Left renal pelvis (tissue), 4 donors: ENCODE measurements around the gene PDXK. TPM values are rescaled to one million over a fixed set of nuclear protein-coding genes. Genes with fewer than 3 reads are reported as not detected.

ENCODE experiments used
- DNase-seq, 4 donors: peaks; one replicate each; pipeline ENCODE4 v3.0.0-alpha.2; 2013; ENCODE audit warnings: low read depth in 4 of 4, low spot score in 3 of 4
- polyA plus RNA-seq, 4 donors: library from polyadenylated mRNA; unstranded; fragments of 120-200 nt; gene quantifications; one replicate each; pipeline ENCODE4 v1.2.1, GENCODE V29; 2013; ENCODE audit not compliant: insufficient read length in 4 of 4

The PDXK gene
- polyA plus RNA-seq, 4 donors, result 57.7 to 87.8 (median 71.8) TPM

DNA sequence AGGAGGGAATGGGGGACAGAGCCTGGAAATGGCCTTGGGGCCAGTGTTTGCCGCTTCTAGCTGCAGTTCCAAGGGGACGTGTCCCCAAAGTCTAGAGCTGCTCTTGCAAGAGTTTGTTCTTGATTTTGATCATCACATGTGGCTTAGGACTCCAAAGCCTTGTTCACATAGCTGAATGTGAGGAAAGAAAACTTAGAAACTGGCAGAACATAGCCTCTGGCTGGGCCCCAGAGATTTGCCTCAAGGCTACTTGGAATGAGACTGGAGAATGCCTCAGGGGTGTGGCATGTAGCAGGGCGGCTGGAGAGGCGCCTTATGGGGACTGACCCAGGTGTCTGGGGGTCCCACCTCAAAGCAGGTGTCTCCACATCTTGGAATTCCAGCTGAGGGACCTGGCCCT lies 2.3 kb downstream of the PDXK start:
- DNase-seq, result no peak

DNA sequence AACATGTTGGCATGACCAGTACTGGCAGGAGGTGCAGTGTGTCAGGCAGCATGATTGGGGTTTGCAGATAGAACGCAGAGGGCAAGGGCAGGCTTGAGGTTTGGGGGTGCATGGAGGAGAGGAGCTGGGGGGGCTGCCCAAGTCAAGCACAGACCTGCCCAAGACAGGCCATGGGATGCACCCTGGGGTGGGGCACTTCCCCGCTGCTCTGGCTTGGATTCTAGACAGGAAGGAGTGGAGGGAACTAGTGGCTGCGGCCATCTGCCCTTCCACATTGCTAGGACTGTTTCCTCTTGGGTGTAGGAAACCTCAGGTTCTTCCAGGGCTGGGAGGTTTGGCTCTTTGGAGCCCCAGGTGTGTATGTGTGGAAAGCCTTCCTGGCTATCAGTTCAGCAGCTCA lies 3.0 kb downstream of the PDXK start:
- DNase-seq, result no peak

DNA sequence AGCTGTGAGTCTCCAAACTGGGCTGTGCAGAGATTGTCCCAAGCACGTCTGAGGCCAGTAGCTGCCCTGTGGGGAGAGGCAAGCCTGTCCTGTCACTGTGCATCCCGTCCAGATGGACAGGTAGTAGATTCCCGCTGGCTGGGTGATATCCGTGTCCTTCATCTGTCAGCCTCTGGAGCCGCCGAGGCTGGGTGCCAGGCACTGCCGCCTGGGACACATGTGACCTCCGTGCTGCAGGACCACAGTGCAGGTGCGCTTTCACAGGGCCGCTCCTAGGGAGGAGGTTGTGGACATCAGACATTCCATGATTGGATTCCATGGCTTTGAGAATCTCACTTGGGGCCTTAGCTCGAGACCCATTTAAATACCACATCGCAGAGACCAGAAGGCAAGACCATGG lies 4.7 kb downstream of the PDXK start:
- no peak for DNase-seq

DNA sequence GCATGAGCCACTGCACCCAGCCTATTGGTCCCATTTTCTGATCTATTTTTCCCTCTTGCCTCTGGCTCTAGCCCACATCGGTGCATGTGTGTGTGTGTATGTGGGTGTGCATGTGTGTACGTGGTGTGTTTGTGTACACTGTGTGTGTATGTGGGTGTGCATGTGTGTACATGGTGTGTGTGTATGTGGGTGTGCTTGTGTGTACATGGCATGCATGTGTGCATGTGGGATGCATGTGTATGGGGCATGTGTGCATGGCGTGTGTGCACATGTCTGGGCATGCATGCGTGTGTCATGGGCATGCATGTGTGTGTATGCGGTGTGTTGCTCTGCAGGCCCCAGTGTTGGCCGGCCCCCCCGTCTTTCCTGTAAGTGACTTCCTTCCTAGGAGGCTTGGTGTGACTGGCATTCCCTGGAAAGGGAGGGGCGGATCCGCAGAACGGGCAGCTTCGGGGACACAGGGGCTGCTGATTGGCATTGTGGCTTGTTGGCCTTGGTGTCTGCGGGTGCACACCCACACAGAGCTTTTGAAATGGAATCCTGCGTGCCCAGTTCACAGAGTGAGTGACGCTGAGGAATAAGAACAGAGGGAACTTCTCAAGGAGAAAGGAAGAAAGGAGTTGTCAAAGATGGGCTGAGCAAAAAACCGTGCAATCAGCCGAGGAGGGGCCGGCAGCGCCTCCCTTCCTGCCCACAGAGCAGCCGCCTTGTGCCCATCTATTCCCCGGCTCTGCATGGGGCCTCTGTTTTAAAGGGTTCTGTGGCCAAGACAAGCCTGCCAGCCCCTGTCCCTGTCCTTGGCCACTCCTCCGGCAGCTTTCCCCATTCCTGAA lies 8.0 kb downstream of the PDXK start:
- DNase-seq, result no peak

DNA sequence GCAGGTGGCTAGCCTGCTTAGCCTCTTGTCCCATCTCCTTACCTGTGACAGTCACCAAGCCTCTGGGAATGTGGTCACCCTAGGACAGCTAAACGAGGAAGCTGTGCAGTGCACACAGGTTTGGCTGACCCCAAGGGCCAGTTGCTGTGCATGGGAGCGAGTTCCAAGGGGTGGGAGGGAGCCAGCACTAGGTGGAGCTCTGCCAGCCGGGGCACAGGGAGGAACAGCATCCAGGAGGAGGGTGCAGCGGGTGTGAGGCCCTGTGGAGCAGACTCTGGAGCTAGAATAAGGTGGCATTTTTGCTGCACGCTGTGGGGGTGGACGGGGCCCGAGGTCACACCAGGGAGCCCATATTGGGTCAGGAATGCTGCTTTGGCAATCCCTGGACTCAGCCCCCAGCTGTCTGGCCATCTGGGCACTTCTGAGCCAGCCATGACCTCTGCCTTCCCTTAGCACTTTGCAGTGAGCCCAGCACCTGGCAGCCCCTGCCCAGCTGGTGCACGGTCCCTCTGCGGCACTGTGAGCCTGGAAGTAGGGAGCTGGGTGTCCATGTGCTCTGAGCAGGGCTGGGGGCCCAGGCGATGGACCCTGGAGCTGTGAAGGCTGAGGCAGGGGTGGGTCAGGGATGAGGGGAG lies 8.7 kb downstream of the PDXK start:
- DNase-seq, result no peak

DNA sequence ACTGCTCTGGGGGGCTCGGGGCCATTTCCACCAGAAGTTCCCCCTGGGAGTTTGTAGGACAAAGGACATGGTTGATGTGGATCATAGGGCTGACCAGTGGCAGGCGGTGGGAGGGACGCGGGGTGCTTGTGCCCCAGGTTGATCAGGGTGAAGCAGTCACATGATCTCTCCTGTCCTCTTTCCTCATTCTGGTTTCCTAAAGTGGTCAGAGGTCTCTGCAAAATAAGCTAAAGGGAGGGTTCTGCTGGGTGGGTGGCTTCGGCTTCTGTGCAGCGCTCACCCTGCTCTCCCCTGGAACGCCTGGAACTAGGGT lies 9.2 kb downstream of the PDXK start:
- no peak for DNase-seq

DNA sequence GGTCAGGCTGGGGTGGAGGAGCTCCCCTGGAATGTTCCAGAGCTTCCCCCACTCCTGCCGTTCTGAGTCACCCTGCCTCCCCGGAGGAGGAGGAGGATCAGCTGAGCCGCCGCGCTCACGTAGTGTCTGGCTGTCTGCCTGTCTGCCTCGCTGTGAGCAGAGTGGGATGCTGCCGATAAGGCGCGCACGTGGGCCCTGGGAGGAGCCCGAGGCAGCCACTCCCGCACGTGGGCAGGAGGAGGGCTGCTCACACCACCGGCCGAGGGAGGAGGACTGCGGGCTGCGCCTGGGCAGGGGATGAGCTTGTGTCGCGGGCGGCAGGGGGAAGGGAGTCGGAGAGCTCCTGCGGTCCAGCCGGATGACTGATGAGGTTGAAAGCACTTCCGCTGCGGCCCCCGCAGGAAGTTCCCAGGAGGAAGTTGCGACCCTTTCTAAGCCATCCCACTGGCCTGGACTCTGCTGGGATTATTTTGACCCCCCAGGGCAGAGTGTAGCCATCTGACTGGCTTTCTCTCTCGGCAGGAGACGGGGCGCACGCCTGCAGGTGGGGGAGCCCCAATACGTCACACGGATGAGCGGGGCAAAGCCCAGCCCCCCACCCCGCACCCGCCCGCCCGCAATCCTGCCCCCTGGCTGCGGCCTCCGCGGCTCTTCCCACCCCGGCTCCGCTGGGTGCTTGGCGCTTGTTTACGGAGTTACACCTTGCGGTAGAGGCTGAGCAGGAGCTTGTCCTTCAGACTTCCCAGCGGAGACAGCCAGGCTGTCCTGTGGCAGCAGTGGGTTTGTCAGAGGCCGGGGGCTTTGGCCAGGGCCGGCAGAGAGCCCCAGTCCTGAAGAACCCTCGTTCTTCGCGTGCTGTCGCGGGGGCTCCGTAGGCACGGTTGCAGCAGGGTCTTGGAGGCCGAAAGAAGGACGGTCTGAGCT lies 9.8 kb downstream of the PDXK start:
- peak; percentile 68 to 79 (median 76) for DNase-seq

DNA sequence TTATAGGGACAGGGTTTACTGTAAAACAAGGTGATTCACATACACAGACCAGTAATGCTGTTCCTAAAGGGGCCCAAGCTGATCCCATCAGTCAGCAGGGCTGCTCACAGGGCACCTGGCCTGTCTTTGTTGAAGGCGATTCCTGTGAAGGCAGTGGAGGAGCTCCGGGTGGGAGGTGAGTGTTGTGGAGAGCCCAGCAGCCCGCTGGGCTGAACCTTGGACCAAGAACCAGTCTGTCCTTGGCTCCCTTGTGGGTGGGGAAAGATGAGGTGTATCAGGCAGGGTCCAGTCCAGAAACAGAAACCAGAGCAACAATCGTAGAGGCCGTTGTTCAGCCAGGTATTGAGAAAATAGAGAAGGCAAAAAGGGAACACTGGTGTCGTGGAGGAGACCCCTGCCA lies 12.5 kb downstream of the PDXK start:
- DNase-seq, result no peak

DNA sequence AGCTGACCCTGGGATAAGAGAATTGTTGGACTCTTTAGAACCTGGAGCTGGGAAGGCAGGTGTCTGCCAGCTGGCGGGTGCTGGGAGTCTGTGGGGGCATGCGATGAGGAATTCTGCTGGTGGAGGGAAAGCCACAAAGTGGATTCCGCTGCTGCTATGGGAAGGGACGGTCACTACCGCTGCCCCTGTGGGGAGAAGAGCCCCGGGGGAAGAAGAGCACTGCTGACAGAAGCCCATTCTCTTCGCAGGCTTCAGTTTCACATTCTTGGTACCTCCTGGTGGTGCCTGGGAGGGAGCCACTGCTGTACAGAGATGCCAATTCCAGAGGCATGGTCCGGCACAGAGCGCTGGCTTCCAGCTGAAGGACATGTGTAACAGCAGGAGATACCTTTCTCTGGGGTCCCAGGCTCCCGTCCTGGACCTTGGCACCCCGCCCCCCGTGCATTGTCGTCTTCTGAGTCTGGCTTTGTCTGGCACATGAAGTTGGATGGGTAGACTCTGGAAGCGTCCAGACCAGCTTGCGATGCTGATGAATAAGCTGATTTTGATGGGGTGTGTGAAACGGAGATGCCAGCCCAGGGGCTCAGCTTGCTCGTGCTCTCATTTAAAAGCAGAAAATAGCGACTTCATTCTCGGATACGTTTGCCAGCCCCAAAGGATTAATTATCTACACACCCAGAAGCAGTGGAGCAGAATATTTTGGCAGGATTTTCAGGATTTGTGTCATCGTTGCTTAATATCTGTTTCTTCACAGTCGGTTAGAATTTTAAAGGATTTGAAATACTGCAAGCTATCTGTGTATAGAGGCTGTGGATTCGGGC lies 13.2 kb downstream of the PDXK start:
- DNase-seq, result no peak

DNA sequence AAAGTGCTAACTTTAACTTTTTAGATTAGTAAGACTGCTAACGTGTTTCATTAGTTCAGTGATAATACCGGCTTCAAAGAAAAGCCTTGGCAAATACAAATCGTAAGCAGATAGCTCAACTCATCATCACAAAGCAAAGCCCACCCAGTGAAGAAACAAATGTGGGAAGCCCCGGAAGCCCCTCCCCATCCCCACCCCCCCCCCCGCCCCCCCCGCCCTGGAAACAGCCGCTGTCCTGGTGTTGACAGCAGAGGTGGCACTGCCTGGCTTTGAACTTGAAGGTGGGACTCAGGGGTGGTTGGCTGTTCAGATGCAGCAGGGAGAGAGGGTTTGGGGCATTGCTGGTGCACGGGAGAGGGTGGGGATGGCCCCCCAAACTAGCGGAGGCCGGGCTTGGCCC lies 14.1 kb downstream of the PDXK start:
- DNase-seq, result no peak

DNA sequence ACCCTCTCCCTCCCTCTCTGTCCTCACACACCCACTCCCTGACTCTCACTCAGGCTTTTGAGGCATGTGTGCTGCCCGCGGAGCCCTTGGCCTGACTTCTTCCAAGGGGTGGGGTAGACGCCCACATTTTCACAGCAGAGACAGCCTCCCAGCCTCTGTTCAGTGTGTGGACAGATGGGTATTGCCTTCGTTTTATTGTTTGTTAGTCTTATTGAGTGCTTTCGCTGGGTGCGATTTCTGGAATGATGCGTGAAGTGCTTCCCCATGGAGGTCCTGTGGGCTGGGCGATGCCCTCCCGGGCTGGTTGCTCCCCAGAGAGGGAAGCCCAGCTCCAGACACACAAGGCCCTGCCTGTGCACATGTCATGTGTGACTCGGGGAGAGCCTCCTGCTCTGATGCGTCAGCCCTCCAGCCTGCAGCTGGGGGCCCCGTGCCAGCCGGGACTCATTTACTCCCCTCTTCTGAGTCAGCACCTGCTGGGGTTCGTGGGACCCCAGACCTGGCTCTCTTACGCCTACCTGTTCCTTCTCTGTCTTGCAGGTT lies 14.7 kb downstream of the PDXK start:
- no peak for DNase-seq

DNA sequence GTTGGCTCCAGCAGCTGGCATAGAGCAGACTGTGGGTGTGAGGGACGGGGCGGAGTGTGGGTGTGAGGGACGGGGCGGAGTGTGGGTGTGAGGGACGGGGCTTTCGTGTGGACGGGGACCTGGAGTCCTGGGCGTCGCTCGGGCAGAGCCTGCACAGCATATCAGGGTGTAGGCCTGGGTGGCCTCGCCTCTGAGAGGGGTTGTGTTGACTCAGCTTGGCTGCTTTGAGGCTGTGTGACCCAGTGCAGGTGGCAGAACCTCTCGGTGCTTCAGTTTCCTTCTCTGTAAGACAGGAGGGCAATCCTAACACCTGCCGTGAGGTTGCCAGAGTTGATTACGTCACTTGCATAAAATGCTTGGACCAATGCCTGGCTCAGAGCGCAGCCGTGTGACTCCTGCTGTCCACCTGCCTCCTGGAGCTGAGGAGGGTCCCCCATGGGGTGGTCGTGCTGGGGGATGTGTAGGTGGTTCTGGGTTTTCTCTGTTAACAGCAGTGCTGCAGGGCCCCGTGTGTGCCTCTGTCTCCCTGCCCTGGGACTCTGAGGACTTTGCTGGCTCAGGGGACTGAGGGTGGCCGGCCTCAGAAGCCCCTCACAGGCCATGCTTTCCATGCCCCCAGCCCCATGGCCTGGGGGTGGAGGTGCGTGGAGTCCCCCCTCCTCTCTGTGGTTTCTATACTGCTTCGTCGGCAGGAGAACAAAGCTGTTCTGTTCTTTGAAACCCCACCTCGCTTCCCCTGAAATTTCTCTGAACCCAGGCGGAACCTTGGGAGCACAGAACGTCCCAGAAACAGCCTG lies 15.4 kb downstream of the PDXK start:
- DNase-seq, result no peak

DNA sequence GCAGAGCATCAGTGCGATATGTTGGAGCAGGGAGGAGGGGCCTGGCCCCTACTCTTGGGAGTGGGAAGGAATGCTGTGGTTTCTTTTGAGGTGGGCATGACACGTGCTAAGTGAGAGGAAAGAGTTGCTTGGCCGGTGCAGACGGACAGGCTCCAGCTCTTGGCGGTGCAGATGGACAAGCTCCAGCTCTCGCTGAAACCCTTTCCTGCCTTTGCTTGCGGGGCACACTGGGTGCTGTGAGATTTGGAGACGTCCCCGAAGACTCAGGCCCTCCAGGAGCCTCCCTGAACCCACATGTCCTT lies 15.9 kb downstream of the PDXK start:
- no peak for DNase-seq

DNA sequence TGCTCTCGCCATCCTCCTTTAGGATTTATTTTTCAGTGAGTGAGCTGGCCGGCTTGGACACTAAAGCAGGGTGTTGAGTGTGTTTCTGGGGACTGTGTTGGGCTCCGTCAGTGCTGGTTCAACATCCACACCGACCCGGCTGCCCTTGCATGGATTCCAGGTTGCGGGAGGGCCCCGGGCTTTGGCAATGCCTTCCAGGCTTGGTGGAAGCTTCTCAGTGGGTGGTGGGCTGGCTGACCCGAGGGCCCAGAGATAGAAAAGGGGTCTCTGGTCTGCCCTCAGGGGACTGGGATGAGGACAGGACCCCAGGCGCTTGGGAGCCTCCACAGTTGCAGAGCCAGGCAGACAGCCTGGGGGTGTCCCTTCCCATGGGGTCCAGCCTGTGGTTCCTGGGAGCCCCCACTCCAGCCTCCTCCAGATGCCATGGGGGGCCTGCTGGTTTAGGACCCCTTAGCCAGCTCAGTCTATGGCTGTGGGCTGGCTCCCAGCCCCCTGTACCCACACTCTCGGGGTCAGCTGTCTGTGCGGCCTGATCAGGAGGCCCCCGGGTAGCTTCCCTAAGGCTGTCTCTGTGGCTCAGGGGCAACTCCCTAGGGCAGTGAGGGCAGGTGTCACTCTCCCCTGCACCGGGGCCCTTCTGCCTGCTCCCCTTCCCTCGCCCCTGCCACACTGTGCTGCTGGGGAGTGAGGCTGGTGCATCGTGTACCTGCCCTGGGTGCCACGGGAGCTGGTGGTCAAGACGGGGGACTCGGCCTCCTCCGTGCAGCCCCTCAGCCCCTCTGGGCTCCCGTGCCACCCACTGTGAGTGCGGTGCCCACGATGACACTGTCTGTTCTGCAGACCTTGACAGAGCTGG lies 16.5 kb downstream of the PDXK start:
- DNase-seq, result no peak

DNA sequence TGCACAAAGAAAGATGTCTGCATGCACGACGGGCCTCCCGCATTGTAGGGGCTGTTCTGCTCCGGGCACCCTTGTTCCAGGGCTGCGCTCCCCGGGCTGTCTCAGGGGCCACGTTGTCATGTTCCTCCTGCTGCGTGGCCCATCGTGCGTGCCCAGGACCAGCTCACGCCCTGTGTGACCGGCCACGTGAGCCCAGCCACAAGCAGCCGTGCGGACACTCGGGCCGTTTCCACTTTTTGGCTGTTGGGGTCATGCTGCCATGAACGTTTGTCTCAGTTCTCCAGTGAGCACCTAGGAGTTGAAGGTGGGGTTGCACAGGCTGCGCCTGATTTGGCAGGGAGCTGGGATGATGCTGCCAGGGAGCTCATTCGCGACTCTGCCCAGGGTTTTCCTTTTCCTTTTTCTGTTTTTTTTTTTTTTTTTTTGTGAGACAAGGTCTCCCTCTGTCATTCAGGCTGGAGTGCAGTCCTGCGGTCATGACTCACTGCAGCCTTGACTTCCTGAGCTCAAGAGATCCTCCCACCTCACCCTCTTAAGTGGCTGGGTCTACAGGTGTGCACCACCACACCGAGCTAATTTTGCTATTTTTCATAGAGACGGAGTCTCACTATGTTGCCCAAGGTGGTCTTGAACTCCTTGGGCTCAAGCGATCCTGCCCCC lies 17.4 kb downstream of the PDXK start:
- no peak for DNase-seq

DNA sequence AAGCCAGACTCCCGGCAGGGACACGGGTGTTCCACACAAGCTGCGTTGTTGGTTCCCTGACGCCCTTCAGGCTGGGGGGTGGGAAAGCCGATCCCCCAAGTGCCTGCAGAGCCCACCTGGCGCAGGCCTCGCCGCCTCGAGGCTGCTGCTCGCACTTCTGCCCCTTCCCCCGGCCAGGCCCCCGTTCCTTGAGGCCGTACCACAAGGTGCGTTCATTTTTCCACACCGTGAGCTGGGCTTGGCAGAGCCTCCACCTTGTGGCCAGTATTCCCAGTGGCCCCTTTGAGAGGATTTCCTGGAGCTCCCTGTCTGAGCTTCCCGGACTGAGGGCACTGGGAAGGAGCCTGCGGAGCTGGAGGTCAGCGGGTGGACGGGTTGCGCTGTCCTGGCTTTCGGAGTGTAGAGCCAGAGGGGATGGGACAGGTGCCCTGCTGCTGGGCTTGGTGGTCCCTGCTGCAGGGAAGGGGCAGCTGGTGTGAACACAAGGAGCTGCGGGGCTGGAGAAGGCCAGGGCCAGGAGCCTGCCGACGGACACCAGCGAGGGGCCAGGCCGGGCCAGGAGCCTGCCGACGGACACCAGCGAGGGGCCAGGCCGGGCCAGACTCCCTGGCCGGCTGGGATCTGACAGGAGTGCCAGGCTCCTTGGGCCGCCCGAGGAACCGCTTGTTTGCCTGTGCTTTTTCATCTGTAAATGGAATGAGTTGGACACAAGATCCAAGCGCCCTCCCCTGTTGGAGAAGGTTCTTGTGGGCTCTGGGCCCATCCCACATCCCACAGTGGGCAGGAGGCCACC lies 18.4 kb downstream of the PDXK start:
- DNase-seq, result no peak

DNA sequence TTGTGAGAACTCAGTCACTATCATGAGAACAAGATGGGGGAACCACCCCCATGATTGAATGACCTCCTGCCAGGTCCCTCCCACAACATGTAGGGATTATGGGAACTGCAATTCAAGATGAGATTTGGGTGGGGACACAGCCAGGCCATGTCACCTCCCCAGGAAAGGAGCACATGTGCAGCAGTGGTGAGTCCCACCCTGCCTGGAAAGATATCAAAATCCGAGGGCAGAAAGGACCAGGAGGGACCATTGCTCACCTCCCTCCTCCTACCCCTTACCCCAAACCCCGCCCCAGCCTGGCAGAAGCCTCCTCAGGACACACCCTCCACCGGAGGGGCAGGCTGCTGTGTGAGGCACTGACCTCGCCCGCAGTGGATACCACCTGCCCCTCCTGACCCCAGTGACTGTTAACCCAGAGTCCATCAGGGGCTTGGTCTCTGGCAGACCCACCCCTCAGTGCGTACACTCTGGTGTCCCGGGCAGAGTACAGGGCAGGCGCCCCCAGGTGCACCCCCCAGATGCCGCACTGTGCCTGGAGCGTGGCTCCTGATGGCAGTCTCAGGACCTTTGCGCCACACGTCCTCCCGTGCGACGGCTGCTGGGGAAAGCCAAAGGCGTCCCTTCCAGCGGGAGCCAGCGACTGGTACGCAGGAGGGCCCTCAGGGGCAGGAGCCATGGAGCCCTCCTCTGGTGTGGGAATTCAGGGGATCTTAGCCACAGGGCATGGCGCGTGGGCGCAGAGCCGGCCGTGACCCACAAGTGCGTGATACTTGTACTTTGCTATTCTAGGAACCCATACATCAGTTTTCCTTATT lies 20.9 kb downstream of the PDXK start:
- DNase-seq, result no peak
